HG03097 (cell line): Measurements from ENCODE around the gene RGS3.
A peak's percentile ranks its signal among the peaks of the same experiment; 100 is the strongest.

ENCODE experiments used
- ATAC-seq: cut with Tn5 transposase; IDR thresholded peaks from one replicate; pipeline ENCODE4 v1.9.1; 2021; ENCODE audit not compliant: unreplicated experiment, low FRiP score

RGS3 gene

DNA sequence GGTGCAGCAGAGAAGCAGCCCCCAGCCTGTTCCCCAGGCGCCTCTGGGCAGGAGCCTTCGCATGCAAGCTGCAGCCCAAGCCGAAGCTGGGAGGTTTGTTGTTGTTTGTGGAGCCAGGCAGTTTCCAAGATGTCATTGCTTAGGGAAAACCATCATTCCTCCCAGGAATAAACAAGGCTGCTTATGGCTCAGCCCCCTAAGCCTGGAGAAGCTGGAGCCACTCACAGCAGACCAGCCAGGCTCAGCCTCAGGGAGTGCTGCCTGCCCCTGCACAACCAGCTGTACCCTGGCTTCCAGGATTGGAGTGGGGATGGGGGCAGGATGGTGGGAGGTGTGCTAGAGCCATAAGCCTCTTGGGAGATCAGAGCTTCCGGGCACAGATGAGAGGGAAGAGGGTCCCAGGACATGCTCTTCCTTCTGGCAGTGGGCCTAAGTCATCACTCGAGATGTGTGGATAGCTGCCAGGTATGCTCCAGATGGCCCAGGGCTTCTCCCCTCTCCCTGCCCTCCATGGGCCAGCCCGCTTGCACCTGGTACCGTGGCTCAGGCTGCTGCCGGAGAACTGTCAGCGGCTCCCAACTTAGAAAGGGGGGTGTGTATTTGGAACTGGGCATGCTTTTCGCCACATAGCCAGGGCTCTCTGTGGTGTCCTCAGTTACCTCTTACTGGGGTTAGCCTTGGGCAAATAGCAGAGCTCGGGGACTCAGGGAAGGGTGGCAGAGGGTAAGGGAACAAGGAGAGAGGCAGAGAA lies 105.2 kb downstream of the RGS3 start:
- no peak for ATAC-seq

DNA sequence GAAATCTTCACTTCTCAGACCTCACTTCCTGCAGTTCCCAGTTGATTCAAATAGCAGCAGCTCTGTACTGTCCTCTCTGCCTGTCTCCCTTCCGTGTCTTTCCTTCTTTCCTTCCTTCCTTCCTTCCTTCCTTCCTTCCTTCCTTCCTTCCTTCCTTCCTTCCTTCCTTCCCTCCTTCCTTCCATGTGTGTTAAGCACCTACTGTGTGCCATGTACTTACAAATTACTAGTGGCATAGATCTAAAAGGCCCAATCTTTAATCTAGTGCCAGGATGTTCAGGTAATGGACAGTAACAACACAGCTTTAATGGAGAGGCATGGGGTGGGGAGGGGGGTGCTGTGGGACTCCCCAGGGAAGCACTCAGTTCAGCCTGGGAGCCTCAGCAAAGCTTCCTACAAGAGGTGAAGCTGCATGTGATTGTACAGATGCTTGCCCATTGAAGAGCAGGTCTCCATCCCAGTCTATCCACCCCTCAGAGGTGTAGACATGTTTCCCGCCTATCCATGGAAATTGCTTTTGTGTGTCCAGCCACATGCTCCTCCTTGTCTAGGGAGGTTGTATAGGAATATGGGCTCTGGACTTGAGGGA lies 106.0 kb downstream of the RGS3 start:
- ATAC-seq = no peak

DNA sequence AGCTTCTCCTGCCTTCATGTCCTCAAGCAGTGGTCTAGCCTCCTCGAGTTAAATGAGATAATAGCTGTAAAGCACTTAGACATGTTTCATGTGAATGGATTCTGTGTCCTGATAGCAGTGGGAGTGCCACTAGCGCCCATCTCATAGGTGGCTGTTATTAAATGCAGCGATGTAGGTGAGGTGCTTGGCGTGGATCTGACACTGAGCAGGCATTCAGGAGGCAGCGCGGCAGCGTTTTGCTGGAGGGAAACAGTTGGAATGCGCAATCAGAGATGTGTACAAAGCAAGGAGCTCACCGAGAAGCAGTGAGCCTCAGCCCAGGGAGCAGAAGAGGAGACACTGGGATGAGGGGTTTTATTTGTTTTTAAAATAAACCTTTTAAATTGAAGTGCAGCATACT lies 106.6 kb downstream of the RGS3 start:
- no peak for ATAC-seq

DNA sequence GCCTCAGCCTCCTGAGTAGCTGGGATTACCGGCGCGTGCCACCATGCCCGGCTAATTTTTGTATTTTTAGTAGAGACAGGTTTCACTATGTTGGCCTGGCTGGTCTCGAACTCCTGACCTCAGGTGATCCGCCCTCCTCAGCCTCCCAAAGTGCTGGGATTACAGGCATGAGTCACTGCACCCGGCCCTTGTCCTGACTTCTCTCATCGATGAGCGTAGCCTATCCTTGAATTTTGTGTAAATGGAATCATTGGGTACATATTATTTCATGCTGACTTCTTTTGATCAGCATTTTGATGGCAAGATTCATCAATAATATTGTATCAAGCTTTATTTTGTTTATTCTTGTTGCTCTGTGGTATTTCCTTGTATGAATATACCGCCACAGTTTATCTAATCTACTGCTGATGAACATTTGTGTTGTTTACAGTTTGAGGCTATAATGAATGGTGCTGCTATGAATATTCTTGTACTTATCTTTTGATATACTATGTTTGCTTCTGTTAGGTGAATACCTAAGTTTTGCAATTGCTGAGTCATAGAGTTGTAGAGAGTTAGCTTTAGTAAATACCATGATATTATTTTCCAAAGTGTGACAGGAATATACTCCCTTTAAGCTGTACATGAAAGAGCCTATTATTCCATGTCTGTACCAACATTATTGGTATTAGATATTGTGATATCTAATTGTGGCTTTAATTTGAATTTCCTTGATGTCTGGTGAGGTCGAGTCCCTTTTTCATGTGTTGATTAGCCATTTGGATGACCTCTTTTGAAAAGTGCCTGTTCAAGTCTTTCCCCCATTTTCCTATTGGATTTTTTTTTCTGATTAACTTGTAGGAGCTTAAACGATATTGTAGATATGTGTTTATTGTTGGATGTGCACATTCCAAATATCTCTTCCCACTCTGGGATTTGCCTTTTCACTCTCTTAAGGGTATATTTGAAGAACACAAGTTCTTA lies 107.5 kb downstream of the RGS3 start:
- no peak for ATAC-seq

DNA sequence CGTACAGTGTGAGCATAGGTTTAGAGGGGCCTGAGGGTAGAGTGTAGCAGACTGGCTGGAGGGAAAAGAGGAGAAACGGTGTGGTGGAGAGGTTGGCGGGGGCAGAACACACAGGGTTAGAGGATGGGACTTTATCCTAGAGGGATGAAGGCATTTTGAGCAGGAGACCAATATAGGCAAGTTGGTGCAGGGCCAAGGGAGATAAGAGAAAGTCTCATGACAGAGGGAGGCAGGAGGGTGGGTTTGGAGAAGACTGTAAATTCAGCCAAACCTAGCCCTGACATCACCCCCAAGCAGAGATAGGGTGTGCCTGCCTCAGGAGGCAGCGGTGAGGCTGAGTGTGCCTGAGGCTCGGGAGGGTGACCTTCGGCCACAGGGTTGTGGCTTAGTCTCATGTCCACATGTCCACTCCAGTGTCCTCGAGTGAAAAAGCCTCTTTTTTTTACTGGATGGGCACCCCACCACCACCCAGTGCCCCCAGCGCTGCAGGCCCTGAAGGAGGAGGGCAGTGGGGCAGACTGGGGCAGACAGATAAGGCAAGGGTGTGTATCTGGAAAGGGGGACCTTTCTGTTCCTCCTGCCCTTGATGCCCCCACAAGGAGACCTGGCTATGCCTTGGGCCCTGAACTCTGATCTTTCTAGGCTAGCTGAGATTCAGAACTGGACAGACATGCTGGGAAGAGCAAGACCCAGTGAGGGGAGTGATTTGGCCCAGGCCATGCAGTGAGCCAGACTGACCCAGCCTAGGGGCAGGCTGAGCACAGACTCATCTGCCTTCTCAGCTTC lies 108.7 kb downstream of the RGS3 start:
- no peak for ATAC-seq

DNA sequence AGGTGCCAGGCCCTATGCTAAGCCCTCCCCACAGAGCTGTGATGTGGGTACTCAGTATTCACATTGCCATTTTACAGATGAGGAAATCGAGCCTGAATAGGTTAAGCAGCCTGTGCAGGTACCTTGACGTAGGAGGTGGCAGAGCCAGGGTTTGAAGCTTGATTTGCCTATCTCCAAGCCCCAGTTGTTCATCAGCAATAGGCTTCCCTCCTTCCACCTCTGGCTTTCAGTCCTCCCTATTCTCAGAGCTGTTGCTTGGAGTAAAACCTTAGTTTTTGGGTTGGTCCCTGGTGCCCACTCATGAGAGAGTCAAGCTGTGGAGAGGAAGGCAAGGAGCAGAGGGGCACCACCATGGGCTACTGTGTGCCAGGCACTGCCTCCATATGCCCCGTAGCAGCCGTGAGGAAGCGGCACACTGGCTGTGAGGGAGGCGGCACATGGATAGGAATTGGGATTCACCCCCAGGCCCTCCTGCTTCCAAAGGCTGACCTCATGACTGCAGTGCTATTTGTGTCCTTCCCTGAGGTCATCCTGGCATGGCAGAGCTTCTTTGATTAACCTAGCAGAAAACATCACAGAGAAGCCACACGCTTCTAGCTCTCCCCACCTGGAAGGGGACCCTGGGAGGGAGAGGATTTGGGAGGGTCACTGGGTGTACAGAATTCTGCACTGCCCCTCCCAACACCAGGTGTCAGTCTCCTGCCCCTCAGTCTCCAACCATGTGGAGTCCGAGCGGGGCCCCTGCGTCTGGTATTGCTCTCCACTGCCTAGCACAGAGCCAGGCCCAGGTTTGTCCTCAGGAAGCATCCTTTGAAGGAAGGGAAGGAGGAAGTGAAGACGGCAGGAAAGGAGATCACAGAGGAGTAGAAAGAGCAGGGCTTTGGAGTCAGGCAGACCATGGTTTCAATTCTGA lies 109.8 kb downstream of the RGS3 start:
- ATAC-seq = no peak

DNA sequence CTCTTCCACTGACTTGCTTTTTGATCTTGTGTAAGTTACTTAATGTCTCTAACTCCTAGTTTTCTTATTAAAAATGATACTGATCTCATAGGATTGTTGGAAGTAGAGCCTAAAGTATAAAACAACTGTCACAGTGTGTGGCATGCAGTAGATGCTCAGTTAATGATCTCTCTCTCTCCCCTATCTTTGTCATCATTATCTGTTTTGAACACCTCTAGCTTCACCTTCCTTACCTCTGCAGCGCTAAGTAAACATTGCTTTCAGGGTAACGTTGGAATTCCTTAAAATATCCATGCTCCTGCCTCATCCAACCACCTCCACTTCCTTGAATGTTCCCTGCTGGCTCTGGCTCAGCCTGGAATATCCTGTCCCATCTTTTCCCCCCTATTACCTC lies 110.4 kb downstream of the RGS3 start:
- ATAC-seq = no peak

DNA sequence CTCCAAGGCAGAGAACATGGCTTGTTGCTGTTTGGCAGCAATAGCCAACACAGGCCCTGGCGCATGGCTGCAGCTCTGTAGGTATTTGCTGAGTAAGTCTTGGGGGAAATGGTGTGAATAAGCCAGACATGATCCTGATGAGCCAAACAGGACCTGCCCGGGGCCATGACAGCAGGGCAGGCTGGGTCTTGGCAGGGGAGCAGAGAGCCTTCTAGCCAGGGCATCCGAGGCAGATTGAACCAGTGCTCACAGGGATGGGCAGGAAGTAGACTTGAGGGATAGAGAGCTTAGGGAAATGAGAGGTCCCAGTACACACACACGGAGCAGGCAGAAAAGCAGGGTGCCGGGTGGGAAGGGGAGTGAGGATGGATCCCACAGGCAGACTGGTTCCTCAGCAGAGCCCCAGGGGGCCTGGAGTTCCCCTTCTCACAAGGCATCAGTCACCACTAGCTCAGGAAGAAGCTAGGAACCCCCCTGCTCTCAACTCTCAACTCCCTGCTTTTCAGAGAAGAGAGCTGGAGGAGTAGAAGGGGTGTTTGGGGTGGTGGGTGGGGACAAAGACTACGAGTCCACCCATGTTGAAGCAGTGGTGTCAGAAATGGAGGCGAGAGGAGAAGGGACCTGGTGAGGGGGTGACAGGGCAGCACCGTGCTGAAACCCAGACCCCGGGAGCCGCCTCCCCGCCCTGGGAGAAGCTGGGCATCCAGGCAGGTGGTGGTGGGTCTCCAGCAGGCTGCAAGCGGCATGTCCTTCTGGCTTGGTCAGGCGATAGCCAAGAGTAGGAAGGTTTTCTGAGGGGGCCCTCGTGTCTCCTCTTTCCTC lies 111.1 kb downstream of the RGS3 start:
- no peak for ATAC-seq

DNA sequence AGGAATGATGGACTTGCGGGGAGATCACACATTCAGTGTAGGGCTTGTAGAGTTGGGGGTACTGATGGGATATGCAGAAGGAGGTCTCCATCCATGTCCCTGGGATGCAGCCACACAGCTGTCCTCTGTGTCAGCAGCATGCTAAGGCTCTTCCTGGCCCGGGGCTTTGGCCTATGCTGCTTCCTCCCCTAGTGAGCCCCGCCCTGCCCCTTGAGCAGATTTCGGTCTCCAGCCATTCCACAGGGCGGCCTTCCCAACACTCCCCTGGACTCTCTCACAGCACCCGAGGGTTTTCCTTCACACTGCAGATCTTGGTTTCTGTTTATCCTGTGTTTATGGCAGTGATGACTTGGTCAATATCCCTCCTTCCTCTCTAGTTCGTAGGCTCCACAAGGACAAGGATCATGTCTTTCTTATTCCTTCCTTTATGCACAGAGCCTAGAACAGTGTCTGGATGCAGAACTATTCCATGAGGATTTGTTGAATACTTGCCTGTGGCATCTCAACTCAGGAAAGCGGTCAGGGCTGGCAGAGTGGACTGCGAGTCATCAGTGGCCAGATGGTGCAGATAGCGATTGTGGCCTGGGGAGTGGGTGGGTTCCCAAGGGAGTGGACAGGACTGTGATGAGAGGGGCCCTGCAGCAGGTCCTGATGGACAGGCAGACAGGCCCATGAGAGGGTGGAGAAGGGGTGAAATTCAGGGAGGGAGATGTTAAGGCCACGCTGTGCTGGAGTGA lies 114.2 kb downstream of the RGS3 start:
- ATAC-seq = no peak

DNA sequence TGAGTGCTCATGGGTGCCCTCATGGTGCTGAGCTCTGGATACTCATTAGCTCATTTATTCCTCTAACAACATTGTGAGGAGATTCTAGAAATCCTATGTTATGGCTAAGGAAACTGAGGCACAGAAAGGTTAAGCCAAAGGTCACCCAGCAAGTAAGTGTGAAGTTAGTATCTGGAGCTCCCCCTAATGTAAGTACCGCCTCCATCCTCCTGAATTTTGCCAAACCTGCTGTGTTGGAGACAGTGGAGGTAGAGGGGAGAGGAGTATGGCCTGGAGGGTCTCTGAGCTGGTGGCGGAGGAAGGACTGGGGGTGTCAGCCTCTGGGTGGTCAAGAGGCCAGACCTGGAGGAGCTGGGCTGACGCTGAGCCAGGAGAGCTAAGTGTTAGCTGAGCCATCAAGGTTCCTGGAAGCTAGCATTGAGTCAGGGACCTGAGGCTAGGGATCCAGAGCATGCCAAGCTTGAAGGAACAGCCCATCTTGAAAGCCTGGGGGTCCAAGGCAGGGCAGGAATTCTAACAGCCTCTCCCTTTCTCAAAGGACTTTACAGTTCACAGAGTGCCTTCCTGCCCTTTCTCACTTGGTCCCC lies 114.8 kb downstream of the RGS3 start:
- ATAC-seq = no peak

DNA sequence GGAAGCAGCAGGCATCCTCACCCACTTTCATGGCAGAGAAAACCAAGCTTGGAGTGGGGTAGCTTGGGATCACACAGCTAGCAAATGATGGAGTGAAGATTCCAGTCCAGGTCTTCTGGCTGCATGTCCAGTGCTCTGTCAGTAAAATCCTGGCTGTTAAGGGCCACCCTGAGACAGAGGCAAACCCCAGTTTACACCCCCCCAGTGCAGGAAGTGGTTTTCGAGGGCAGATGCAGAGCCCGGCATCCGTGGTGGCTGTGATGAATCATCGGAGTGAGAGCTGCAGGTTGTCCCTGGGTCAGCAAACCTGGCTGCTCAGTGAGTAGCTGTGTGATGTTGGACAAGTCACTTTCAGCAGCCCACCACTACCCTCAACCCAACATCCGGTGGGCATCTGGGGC lies 115.4 kb downstream of the RGS3 start:
- peak; percentile 52 for ATAC-seq

DNA sequence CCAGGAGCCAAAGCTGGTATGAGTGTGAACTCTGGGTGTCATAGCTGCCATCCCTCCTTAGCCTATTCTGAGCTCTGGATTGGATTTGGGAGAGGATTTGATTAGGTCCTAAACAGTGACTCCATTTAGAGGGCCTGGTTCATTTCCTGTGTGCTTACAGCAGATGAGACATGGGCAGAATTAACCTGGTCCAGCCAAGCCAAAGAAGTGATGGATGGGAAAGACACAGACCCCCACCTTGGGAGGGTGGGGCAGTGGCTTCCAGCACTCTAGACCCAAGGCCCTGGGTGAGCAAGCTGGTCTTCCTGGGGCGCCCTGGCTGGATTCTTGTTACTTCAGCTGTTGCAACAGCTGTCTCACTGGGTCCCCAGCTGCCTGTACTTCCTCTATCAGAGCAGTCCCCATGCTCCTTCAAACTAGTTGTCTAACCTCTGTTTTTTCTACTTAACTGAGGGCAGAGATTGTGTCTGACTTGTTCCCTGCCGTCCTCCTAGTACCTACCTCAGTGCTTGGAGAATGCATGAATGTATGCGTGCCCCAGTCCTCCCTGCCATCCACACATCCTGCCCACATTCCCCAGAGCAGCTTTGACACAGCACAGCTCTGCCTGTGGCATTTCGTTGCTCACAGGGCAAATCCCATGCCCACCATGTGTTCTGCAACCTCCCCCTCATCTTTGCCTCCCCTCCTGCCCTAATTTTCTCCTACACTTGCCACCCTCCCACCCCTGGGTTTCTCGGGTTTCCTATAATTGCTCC lies 115.9 kb downstream of the RGS3 start:
- ATAC-seq = peak; percentile 9

DNA sequence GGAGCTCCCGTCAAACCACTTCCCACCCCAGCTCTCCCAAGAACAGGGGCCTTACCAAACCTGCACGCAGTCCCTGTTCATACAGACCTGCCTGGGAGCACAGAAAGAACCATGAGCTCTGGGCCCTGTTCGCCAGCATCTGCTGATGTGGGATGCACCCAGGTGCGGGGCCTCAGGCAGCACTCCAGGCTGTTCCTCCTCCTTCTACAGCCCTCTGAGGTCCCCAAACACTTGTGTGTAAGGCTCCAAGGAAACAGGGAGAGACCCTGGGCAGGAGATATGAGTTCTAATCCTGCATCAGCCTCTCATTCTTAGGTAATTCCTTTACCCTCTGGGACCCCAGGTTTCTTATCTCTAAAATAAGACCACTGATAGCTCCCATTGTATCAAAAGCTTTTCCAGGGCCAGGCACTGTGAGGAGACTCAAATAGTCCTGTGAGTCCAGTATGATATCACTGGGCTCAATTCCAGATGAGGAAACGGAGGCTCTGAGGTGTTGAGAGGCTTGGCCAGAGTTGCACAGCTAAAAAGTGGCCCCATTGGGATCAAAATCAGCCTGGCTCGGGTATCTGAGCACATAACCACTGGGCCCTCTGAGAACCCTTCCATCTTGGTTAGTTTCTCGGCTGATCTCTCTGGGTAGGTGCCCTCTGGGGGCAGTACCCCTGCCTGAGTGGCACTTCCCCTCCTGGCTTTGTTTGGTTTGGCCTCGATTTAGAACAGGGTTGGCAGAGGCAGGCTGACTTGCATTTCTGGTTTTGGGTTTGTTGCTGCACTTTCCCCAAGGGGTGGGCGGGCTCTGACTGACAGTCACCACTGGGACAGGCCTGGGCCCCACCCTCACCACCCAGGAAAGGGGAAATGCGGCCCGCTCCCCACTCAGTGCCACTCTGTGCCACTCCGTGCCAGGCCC lies 116.8 kb downstream of the RGS3 start:
- no peak for ATAC-seq

DNA sequence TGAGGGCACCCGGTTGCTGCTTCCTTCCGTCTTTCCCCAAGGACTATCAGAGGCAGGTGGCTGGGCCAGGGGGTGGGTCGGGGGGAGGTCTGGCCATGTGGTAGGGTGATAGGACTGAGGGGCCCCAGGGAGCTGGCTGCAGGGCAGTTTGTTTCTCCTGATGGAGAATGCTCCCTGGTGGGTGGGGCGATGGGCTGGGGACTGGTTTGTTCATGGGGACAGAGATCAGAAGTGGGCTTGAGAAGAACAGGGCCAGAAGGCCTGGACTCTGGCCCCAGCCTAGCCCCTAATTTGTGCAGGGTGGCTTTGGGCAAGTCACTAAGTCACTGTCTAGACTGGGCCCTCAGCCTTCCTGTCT lies 117.4 kb downstream of the RGS3 start:
- no peak for ATAC-seq

DNA sequence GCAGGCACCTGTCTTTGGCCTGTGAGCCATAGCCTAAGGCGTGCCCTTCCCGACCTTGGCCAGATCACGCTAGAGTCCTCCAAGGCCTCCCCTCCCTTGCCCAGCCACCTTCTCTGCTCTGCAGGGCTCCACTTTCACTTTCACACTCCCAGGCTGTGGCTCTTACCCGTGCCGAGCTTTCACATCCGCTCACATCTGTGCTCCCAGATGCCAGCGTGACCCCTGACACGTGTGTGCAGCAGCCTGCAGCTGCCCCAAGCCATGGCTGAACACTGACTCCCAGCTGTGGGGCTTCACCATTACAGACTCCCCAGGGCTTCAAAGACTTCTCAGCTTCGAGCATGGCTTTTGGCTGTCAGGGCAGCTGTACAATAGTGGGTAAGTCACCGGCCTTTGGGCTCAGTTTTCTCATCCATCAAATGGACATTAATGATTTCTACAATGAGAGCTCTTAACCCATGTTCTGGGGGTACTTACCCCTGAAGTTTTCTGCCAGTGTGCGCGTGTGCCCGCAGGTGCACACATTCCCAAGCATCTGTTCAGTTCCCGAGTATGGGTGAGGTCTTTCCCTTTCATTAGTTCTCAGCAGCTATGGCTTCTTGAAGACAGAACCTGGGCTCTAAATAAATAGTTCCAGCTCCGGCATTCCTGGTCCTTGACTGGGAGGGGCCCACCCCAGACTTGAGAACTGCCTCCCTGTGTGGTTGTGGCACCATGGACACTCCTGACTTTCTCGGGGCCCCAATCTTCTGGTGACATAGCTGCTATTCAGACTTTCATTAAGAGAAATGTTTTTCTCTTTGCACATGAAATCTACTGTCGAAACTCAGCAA lies 118.6 kb downstream of the RGS3 start:
- ATAC-seq = peak; percentile 78
